ENCODE data around the gene SCN5A.

SCN5A gene

GRCh38 chr3:38532529-38532928, 117.0 kb downstream of the SCN5A start:
- H2BK120ac ChIP-seq (ENCODE audit: low read depth, low read length): no peak overlapping the region
- no peak overlapping the region for H3K4me2 ChIP-seq (ENCODE audit: low read length, poor library complexity, severe bottlenecking)
- no peak for DNase-seq
- H3K4me3 ChIP-seq (ENCODE audit: insufficient read depth in 1 of 2, low read depth in 1 of 2, low read length in 2 of 2): no peak overlapping the region
- no peak overlapping the region for H3K27ac ChIP-seq (ENCODE audit: low read length, poor library complexity, severe bottlenecking)
- H3K9ac ChIP-seq (ENCODE audit: low read length): no peak overlapping the region
- no peak overlapping the region for H3K4ac ChIP-seq (ENCODE audit: low read depth in 1 of 2, low read length in 2 of 2)
- H3K79me1 ChIP-seq (replicated peaks; ENCODE audit: low read length, poor library complexity, severe bottlenecking): peaks cover 4% of the 10 kb centered on the region
- no peak overlapping the region for H3K23ac ChIP-seq (ENCODE audit: low read length in 2 of 2)
- peaks cover 2% of the 10 kb centered on the region for H3K4me1 ChIP-seq (ENCODE audit: control insufficient read depth, insufficient read depth, low read depth, low read length)
- H4K91ac ChIP-seq (ENCODE audit: low read length): no peak overlapping the region
- H2AK5ac ChIP-seq (ENCODE audit: low read length, severe bottlenecking): no peak overlapping the region
- no peak overlapping the region for H3K18ac ChIP-seq (ENCODE audit: low read depth in 1 of 2, low read length in 2 of 2)
- H2BK5ac ChIP-seq (ENCODE audit: low read depth, low read length, poor library complexity, severe bottlenecking): no peak overlapping the region
- peaks cover 18 to 32% of the 10 kb centered on the region in 2 experiments for H3K36me3 ChIP-seq (ENCODE audit: control insufficient read depth in 1 of 2, insufficient read depth in 2 of 2, low read depth in 1 of 2, low read length in 2 of 2)
- WGBS: 62% methylated on average over 2 of the region's 3 CpGs
- no peak overlapping the region for H3K14ac ChIP-seq (ENCODE audit: low read length in 2 of 2)
- peak overlapping the region; percentile 29 for H4K8ac ChIP-seq (ENCODE audit: low read length)
- H2AFZ ChIP-seq (ENCODE audit: low read depth, low read length): no peak overlapping the region
- no peak overlapping the region for H2BK12ac ChIP-seq (ENCODE audit: low read length in 2 of 2)
- H3K27me3 ChIP-seq (ENCODE audit: control insufficient read depth in 1 of 2, insufficient read depth in 1 of 2, low read length in 2 of 2): no peaks in the 10 kb centered on the region
- H2BK15ac ChIP-seq (ENCODE audit: low read depth, poor library complexity, severe bottlenecking): no peak overlapping the region
- H3K9me3 ChIP-seq (ENCODE audit: control insufficient read depth, low read length): peaks cover 10% of the 10 kb centered on the region

- Histone ChIP-seq H3K79me1 (replicated peaks; ENCODE audit: low read length, poor library complexity, severe bottlenecking) (peaks cover 8% of the 10 kb centered on the region), H3K18ac (ENCODE audit: low read depth in 1 of 2, low read length in 2 of 2) (no peak overlapping the region), H3K4me1 (ENCODE audit: control insufficient read depth, insufficient read depth, low read depth, low read length) (peaks cover 2% of the 10 kb centered on the region), H3K4me3 (ENCODE audit: insufficient read depth in 1 of 2, low read depth in 1 of 2, low read length in 2 of 2) (no peak overlapping the region), H3K9ac (ENCODE audit: low read length) (no peak overlapping the region), H3K23ac (ENCODE audit: low read length in 2 of 2) (no peak overlapping the region), H3K14ac (ENCODE audit: low read length in 2 of 2) (no peak overlapping the region), H3K36me3 (ENCODE audit: control insufficient read depth in 1 of 2, insufficient read depth in 2 of 2, low read depth in 1 of 2, low read length in 2 of 2) (peaks cover 32 to 51% of the 10 kb centered on the region in 2 experiments), H2AFZ (ENCODE audit: low read depth, low read length) (no peak overlapping the region), H3K27ac (ENCODE audit: low read length, poor library complexity, severe bottlenecking) (no peak overlapping the region), H2BK120ac (ENCODE audit: low read depth, low read length) (no peak overlapping the region), H2BK12ac (ENCODE audit: low read length in 2 of 2) (no peak overlapping the region), H2AK5ac (ENCODE audit: low read length, severe bottlenecking) (no peak overlapping the region), H2BK5ac (ENCODE audit: low read depth, low read length, poor library complexity, severe bottlenecking) (no peak overlapping the region), H4K91ac (ENCODE audit: low read length) (no peak overlapping the region), H3K4ac (ENCODE audit: low read depth in 1 of 2, low read length in 2 of 2) (no peak overlapping the region), H3K4me2 (ENCODE audit: low read length, poor library complexity, severe bottlenecking) (no peak overlapping the region), H3K9me3 (ENCODE audit: control insufficient read depth, low read length) (no peaks in the 10 kb centered on the region), H3K27me3 (ENCODE audit: control insufficient read depth in 1 of 2, insufficient read depth in 1 of 2, low read length in 2 of 2) (no peaks in the 10 kb centered on the region), H4K8ac (ENCODE audit: low read length) (no peak overlapping the region), H2BK15ac (ENCODE audit: low read depth, poor library complexity, severe bottlenecking) (no peak overlapping the region)
- WGBS: 100% methylated on average over 1 of the region's 1 CpG
- no peak for DNase-seq
Observed at GRCh38 chr3:38528457-38528856, 121.0 kb downstream of the SCN5A start.

GRCh38 chr3:38526792-38527191, 122.7 kb downstream of the SCN5A start:
- H3K4ac ChIP-seq (ENCODE audit: low read depth in 1 of 2, low read length in 2 of 2): no peak overlapping the region
- over 99% methylated on average over 12 of the region's 14 CpGs for WGBS
- no peak overlapping the region for H2AK5ac ChIP-seq (ENCODE audit: low read length, severe bottlenecking)
- peak overlapping the region; percentile 18 for H2BK15ac ChIP-seq (ENCODE audit: low read depth, poor library complexity, severe bottlenecking)
- no peak overlapping the region for H4K91ac ChIP-seq (ENCODE audit: low read length)
- H3K14ac ChIP-seq (ENCODE audit: low read length in 2 of 2): no peak overlapping the region
- no peak overlapping the region for H3K9ac ChIP-seq (ENCODE audit: low read length)
- H3K79me1 ChIP-seq (replicated peaks; ENCODE audit: low read length, poor library complexity, severe bottlenecking): peaks cover 6% of the 10 kb centered on the region
- H2AFZ ChIP-seq (ENCODE audit: low read depth, low read length): no peak overlapping the region
- H3K9me3 ChIP-seq (ENCODE audit: control insufficient read depth, low read length): no peaks in the 10 kb centered on the region
- no peak overlapping the region for H3K18ac ChIP-seq (ENCODE audit: low read depth in 1 of 2, low read length in 2 of 2)
- H3K27me3 ChIP-seq (ENCODE audit: control insufficient read depth in 1 of 2, insufficient read depth in 1 of 2, low read length in 2 of 2): no peaks in the 10 kb centered on the region
- H3K4me3 ChIP-seq (ENCODE audit: insufficient read depth in 1 of 2, low read depth in 1 of 2, low read length in 2 of 2): no peak overlapping the region
- H3K4me2 ChIP-seq (ENCODE audit: low read length, poor library complexity, severe bottlenecking): no peak overlapping the region
- no peak overlapping the region for H2BK5ac ChIP-seq (ENCODE audit: low read depth, low read length, poor library complexity, severe bottlenecking)
- H4K8ac ChIP-seq (ENCODE audit: low read length): no peak overlapping the region
- no peak overlapping the region for H3K27ac ChIP-seq (ENCODE audit: low read length, poor library complexity, severe bottlenecking)
- H3K23ac ChIP-seq (ENCODE audit: low read length in 2 of 2): no peak overlapping the region
- peaks cover 21 to 63% of the 10 kb centered on the region in 2 experiments for H3K36me3 ChIP-seq (ENCODE audit: control insufficient read depth in 1 of 2, insufficient read depth in 2 of 2, low read depth in 1 of 2, low read length in 2 of 2)
- no peak for DNase-seq
- peaks cover 2% of the 10 kb centered on the region for H3K4me1 ChIP-seq (ENCODE audit: control insufficient read depth, insufficient read depth, low read depth, low read length)
- H2BK12ac ChIP-seq (ENCODE audit: low read length in 2 of 2): no peak overlapping the region
- H2BK120ac ChIP-seq (ENCODE audit: low read depth, low read length): no peak overlapping the region

GRCh38 chr3:38524141-38524739, 125.2 kb downstream of the SCN5A start:
- no peak overlapping the region for H3K18ac ChIP-seq (ENCODE audit: low read depth in 1 of 2, low read length in 2 of 2)

More at GRCh38 chr3:38524141-38524739, 125.2 kb downstream of the SCN5A start:
- Histone ChIP-seq H3K4ac (ENCODE audit: low read depth in 1 of 2, low read length in 2 of 2) (no peak overlapping the region), H2BK15ac (ENCODE audit: low read depth, poor library complexity, severe bottlenecking) (no peak overlapping the region), H2AFZ (ENCODE audit: low read depth, low read length) (no peak overlapping the region), H3K27ac (ENCODE audit: low read length, poor library complexity, severe bottlenecking) (no peak overlapping the region), H2BK12ac (ENCODE audit: low read length in 2 of 2) (no peak overlapping the region), H3K4me1 (ENCODE audit: control insufficient read depth, insufficient read depth, low read depth, low read length) (peaks cover 2% of the 10 kb centered on the region), H3K9ac (ENCODE audit: low read length) (peak overlapping the region; percentile 23), H2BK120ac (ENCODE audit: low read depth, low read length) (no peak overlapping the region), H3K27me3 (ENCODE audit: control insufficient read depth in 1 of 2, insufficient read depth in 1 of 2, low read length in 2 of 2) (no peaks in the 10 kb centered on the region), H3K36me3 (ENCODE audit: control insufficient read depth in 1 of 2, insufficient read depth in 2 of 2, low read depth in 1 of 2, low read length in 2 of 2) (peaks cover 21 to 69% of the 10 kb centered on the region in 2 experiments), H2BK5ac (ENCODE audit: low read depth, low read length, poor library complexity, severe bottlenecking) (no peak overlapping the region), H3K14ac (ENCODE audit: low read length in 2 of 2) (no peak overlapping the region), H3K9me3 (ENCODE audit: control insufficient read depth, low read length) (no peaks in the 10 kb centered on the region), H3K79me1 (replicated peaks; ENCODE audit: low read length, poor library complexity, severe bottlenecking) (peaks cover 6% of the 10 kb centered on the region), H2AK5ac (ENCODE audit: low read length, severe bottlenecking) (no peak overlapping the region), H3K4me2 (ENCODE audit: low read length, poor library complexity, severe bottlenecking) (no peak overlapping the region), H4K91ac (ENCODE audit: low read length) (no peak overlapping the region), H4K8ac (ENCODE audit: low read length) (no peak overlapping the region), H3K23ac (ENCODE audit: low read length in 2 of 2) (no peak overlapping the region), H3K4me3 (ENCODE audit: insufficient read depth in 1 of 2, low read depth in 1 of 2, low read length in 2 of 2) (no peak overlapping the region)
- 68% methylated on average over 5 of the region's 5 CpGs for WGBS
- DNase-seq: peak; percentile 12
